Right ventricle myocardium superior (tissue), 1 donor: ENCODE results near the gene CAMK1G. TPM values are rescaled to one million over a fixed set of nuclear protein-coding genes. Genes with fewer than 3 reads are reported as not detected.
A peak's percentile ranks its signal among the peaks of the same experiment; 100 is the strongest.

ENCODE experiments used
- ATAC-seq: fragments of 200-7000 bp; cut with Tn5 transposase; one replicate; pipeline ENCODE4 v1.9.1; 2020; ENCODE audit warnings: mild to moderate bottlenecking; ENCODE audit not compliant: poor library complexity
- DNase-seq: peaks from one replicate; pipeline ENCODE4 v3.0.0-alpha.2; 2020
- intact Hi-C: fragments of 100-400 bp; cut with DNase I; formaldehyde crosslinking; loops from one replicate; pipeline ENCODE4 v1.11.2; 2022
- total RNA-seq: library from RNA; stranded (reverse); fragmentation: NEBNext Ultra II Directional; extraction: Animal tissue kit (Norgen Biotek cat#: 25700); gene quantifications from one replicate; pipeline ENCODE4 v1.2.1, GENCODE V29; 2021
- donor health status: DM: no; HTN: yes; CAD: no; lungs with severe emphysema.

The CAMK1G gene
- total RNA-seq, 1 donor from 2014 or later = not detected

- DNase-seq = no peak
- intact Hi-C loops = no loop called here
- no peak for ATAC-seq
Measured at GRCh38 chr1:209593747-209594146, 10.2 kb downstream of the CAMK1G start.

GRCh38 chr1:209594440-209594839 is 10.9 kb downstream of the CAMK1G start:
- intact Hi-C loops = no loop called here
- no peak for ATAC-seq
- DNase-seq = no peak

GRCh38 chr1:209595028-209595427 is 11.5 kb downstream of the CAMK1G start:
- no peak for DNase-seq
- intact Hi-C loops = no loop called here
- ATAC-seq = no peak

GRCh38 chr1:209595599-209596285 is 12.2 kb downstream of the CAMK1G start:
- intact Hi-C loops = no loop called here
- ATAC-seq = no peak
- DNase-seq = no peak

GRCh38 chr1:209597499-209597898 is 14.0 kb downstream of the CAMK1G start:
- intact Hi-C loops = no loop called here
- ATAC-seq (no peak), DNase-seq (no peak)

- DNase-seq (no peak), ATAC-seq (no peak)
- intact Hi-C loops = no loop called here
Measured at GRCh38 chr1:209598227-209598626, 14.7 kb downstream of the CAMK1G start.

- DNase-seq = no peak
- no peak for ATAC-seq
- intact Hi-C loops = loop anchor here (5.0 kb wide), 1 partner anchor 92 kb away; no protein-coding TSS in a partner anchor
Measured at GRCh38 chr1:209600541-209600940, 17.0 kb downstream of the CAMK1G start.

- intact Hi-C loops = loop anchor here (5.0 kb wide), 1 partner anchor 90 kb away; no protein-coding TSS in a partner anchor
- ATAC-seq = peak; percentile 95
- no peak for DNase-seq
Measured at GRCh38 chr1:209601809-209602657, 18.5 kb downstream of the CAMK1G start.

- ATAC-seq (no peak), DNase-seq (no peak)
- intact Hi-C loops = loop anchor here (5.0 kb wide), 1 partner anchor 88 kb away; no protein-coding TSS in a partner anchor
Measured at GRCh38 chr1:209603877-209604276, 20.4 kb downstream of the CAMK1G start.

GRCh38 chr1:209607102-209607794 is 23.7 kb downstream of the CAMK1G start:
- intact Hi-C loops = no loop called here
- ATAC-seq (no peak), DNase-seq (no peak)

GRCh38 chr1:209607795-209608178 is 24.3 kb downstream of the CAMK1G start:
- no peak for DNase-seq
- intact Hi-C loops = no loop called here
- ATAC-seq = no peak

- no peak for ATAC-seq
- intact Hi-C loops = no loop called here
- no peak for DNase-seq
Measured at GRCh38 chr1:209609041-209609790, 25.7 kb downstream of the CAMK1G start.

GRCh38 chr1:209609791-209610630 is 26.5 kb downstream of the CAMK1G start:
- DNase-seq (no peak), ATAC-seq (no peak)
- intact Hi-C loops = no loop called here

GRCh38 chr1:209610631-209610905 is 27.1 kb downstream of the CAMK1G start:
- intact Hi-C loops = no loop called here
- ATAC-seq = no peak
- DNase-seq = no peak

GRCh38 chr1:209611771-209612570 is 28.5 kb downstream of the CAMK1G start:
- intact Hi-C loops = no loop called here
- no peak for ATAC-seq
- no peak for DNase-seq

- ATAC-seq (no peak), DNase-seq (no peak)
- intact Hi-C loops = no loop called here
Measured at GRCh38 chr1:209612646-209613399, 29.3 kb downstream of the CAMK1G start.
